Mesenteric fat pad (tissue), 1 donor: ENCODE results near the gene NOC2L. TPM values are rescaled to one million over a fixed set of nuclear protein-coding genes. Genes with fewer than 3 reads are reported as not detected.

ENCODE experiments used
- DNase-seq: peaks from one replicate; pipeline ENCODE4 v3.0.0-alpha.2; 2020; ENCODE audit warnings: low spot score
- total RNA-seq: library from RNA; stranded (reverse); fragmentation: NEBNext Ultra II Directional; extraction: Animal tissue kit (Norgen Biotek cat#: 25700); gene quantifications from one replicate; pipeline ENCODE4 v1.2.1, GENCODE V29; 2021
- donor health status: DM: yes; HTN: yes; CAD: no.

The NOC2L gene
- total RNA-seq, 1 donor from 2014 or later = 49.8 TPM

DNA sequence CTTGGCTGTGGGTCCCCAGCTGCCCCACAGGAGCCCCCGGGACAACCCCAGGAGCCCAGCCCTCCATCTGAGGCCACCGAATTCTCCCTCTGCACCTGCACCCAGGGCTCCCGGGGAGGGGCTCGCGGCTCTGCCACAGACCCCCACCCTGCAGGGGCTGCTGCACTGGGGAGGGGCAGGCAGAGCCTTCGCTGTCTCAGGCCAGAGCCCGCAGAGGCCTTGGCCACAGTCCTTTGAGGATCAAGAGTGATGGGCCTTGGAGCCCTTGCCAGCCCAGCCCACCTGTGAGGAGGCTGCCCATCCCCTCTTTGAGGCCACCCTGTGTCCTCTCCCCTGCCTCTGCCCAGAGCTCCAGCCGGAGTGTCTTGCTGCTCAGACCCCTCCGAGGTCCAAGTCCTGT is 16.3 kb upstream of the NOC2L start:
- DNase-seq = no peak

DNA sequence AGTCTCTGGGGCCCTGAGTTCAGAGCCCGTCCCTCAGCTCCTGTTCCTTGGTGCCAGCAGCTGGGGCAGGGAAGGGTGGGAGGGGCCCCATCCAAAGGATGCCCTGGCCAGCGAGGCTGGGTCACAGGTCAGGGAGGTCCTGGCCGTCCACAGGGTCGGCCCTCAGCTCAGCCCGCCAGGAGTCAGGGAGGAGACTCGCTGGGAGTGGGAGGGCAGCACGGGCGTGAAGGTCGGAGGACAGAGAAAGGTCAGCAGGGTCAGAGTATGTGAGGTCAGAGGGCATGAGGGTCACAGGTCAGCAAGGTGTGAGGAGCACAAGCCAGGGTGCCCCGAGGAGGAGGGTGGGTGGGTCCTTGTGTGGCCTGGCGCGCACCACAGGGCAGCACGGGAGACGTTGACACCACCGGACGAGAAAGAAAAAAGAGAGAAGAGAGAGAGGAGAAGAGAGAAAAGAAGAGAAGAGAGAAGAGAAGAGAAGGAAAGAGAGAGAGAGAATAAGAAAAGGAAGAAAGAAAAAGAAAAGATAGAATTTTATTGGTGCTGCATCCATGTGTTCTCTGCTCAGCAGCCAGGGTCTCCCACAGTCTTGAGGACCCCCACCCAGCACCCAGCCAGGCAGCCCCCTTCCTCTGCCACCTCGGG is 15.8 kb upstream of the NOC2L start:
- DNase-seq = no peak

DNA sequence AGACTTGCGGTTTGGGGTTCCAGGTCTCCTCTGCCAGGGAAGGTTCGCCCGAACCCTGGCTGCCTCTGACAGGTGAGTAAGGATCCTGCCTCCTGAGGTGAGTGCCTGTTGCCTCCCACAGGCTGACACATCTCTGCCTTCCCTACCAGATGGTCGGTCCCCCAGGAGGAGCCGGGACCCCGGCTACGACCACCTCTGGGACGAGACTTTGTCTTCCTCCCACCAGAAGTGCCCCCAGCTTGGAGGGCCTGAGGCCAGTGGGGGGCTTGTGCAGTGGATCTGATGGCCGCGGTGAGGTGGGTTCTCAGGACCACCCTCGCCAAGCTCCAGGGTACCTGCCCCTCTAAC is 15.2 kb upstream of the NOC2L start:
- no peak for DNase-seq

DNA sequence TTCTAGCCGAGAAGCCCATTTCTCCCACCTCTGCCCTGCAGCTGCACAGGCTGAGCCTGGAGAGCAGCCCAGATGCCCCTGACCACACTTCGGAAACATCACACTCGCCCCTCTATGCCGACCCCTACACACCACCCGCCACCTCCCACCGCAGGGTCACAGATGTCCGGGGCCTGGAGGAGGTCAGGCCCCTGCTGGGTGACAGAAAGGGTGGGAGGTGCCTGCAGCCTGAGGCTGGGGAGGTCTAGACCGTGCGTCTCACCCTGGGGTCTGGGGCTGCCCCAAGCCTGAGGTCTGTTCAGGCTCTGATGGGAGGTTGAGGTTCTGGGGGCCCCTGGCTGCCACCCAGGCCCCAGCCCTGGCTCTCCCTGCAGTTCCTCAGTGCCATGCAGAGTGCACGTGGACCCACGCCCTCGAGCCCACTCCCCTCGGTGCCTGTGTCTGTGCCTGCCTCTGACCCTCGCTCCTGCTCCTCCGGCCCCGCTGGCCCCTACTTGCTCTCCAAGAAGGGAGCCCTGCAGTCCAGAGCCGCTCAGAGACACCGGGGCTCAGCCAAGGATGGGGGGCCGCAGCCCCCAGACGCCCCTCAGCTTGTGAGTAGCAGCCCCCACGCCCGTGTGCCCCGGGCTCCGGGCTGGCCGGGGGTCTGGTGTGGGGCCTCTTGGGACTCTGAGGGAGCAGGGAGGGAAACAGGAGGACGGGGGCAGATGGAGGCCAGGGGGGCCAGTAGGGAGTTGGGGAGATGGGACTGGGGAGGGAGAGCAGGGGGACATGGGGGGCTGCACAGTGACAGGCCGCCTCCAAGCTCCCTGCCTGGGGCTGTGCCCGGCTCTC is 14.6 kb upstream of the NOC2L start:
- DNase-seq = no peak

DNA sequence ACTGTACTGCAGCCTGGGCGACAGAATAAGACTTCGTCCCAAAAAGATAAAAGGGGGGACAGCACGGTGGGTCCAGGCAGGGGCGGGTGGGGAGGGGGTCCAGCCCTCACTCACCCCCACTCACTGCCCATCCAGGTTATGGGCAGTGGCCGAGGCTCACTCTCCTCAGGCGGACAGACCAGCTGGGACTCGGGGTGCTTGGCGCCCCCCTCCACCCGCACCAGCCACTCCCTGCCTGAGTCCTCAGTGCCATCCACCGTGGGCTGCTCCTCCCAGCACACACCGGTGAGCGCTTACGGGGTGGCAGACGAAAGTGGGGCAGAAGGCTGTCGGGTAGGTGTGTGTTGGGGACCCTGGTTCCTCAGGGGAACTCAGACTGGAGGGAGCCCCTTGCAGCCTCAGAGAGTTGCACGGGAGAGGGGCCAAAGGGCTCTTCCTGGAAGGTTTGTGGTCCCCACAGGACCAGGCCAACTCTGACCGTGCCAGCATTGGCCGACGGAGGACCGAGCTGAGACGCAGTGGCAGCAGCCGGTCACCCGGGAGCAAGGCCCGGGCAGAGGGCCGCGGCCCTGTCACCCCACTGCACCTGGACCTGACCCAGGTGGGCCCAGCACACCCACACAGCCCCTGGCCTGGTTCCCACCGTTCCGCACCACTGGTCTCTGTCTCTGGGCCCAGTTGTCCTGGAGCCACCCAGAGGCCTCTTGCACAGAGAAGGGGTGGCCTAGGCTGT is 13.8 kb upstream of the NOC2L start:
- no peak for DNase-seq

DNA sequence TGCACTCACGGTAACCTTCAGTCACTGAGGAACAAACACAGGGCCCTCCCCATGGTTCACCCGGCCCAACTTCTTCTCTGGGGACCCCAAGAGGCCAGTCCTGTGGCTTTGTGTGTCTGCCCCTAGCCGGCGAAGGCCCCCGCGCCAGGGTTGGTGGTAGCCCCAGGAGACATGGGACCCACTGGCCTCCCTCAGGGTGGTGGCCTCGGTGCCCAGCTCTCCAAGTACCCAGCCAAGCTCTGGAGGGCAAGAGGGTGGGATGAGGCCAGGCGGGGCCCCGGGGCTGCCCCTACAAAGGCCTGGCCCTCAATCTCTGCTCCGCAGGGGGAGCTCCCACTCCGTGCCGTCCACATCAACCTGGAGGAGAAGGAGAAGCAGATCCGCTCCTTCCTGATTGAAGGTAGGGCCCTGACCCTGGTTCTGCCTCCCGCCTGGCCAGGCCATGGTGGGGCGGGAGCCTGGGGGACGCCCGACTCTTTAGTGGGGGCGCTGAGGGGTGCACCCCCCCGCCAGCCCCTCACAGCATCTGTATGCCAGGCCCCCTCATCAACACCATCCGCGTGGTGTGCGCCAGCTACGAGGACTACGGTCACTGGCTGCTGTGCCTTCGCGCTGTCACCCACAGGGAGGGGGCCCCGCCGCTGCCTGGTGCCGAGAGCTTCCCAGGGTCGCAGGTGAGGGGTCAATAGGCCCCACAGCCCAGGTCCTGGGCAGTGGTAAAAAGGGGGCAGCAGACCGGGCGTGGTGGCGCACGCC is 12.9 kb upstream of the NOC2L start:
- no peak for DNase-seq

DNA sequence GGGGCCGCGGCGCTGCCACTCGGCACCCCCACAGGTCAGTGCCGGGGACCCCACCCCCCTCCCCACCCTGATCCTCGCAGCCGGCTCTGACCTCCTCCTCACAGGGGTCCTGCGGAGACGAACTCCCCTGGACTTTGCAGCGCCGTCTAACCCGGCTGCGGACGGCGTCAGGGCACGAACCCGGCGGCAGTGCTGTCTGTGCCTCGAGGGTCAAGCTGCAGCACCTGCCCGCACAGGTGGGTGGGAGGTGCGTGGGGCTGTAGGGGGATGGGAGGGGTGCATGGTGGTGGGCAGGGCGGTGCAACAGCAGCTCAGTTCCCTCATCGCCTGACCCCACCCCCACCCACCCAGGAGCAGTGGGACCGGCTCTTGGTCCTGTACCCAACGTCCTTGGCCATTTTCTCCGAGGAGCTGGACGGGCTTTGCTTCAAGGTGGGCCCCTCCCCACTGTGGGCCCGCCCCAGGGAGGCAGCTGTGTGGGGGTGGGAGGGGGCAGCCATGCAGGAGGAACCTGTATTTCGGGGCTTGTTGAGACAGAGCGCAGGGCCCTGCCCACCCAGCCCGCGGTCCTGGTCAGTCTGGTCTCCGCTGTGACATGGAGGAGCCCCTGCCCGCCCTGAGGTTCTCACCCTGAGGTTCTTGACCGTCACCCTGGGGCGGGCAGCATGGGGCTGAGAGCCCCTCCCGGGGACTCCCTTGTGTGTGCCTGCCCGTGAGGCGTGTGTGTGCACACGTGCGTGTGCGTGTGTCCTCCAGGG is 12.1 kb upstream of the NOC2L start:
- no peak for DNase-seq

DNA sequence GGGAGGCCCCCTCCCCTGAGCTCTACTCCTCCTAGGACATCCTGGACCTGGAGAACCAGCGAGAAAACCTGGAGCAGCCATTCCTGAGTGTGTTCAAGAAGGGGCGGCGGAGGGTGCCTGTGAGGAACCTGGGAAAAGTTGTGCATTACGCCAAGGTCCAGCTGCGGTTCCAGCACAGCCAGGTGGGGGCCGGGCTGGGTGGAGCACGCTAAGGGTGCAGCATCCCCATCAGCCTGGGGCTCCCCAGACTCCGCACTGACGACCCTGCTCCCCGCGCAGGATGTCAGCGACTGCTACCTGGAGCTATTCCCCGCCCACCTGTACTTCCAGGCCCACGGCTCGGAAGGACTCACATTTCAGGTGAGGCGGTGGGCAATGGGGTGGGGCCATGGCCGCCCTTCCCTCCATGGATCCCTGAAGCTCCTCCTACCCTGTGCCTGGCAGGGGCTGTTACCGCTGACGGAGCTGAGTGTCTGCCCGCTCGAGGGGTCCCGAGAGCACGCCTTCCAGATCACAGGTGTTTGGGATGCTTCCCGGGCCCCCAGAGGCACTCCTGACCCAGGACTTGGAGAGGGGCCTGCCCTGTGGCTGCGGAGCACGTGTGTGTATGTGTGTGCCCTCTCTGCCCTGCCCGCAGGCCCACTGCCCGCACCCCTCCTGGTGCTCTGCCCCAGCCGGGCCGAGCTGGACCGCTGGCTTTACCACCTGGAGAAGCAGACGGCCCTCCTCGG is 11.4 kb upstream of the NOC2L start:
- no peak for DNase-seq

DNA sequence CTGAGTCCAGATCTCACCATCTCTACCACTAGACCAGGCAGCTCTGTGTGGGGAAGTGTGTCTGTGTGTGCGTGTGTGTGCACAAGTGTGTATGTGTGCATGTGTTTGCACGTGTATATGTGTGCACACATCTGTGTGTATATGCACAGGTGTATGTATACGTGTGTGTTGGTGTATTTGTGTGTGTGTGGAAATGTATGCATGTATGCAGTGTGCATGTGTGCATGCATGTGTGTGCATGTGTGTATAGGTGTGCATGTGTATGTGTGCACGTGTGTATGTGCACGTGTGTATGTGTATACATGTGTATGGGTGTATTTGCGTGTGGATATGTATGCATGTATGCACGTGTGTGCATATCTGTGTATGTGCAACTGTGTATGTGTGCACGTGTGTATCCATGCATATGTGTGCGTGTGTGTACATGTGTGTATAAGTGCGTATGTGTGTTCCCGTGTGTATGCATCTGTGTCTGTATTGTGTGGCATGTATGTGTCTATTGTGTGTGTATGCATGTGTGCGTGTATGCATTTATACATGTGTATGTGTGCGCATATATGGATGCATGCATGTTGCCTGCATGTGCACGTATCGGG is 10.3 kb upstream of the NOC2L start:
- DNase-seq = no peak

DNA sequence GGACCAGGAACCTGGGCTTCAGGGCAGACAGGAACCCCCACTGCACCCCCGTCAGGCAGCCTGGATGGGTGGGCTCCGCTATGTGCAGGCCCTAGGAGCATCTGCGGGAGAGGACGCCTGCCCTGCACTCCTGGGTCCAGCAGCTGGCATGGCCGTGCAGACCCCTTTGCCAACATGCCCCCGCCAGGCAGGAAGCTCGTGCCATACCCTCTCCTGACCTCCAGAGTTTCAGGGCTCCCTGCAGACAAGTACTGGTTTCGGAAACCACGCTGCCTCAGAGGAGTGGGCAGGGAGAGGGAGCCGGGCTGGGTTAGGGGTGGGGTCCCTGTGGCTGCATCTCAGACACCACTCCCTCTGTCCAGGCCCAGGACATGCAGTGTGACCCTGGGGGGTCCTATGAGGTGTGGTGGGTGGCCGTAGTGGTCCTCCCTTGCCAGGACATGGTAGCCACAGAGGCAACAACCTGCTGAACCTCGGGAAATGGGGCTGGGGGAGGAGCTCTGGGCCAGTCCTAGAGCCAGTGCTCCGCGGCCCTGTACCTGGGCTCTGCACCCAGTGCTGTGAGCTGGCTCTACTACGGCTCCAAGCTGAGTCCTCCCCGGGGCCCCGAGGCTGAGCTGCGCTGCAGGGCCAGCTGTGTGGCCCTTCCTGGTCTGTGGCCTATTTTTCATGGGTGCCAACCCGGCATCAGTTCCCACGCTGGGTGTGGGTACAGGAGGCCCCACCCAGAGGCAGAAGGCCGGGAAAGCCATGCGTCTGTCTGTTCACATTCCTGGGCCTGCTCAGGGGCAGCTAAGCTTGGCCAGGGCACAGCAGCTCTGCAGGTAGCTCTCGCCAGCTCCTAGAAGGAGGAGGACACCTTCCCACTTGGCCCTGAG is 8.6 kb upstream of the NOC2L start:
- DNase-seq = no peak

DNA sequence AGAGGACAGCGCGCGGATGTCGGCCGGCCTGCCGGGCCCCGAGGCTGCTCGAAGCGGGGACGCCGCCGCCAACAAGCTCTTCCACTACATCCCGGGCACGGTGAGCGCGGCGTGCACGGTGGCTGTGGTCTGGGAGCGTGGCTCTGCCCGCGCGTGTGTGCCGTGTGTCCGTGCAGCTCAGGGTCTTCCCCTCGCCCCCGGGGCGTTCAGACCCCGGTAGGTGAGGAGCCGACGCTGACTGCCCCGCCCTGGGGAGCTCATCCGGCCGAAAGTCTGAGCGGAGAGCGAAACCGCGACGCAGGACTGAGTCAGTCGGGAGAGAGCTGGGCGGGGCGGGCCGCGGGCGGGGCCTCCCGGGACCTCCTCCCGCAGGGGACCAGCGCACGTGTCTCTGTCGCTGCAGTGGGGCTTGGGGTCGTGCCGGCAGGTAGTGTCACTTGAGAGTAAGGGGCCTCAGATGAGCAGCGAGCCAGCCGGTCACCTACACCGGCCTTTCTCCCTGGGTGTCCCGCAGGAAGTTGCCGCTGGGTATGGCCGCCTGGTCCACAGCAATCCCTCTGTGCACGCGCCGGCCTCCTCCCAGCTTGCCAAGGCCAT is 7.7 kb upstream of the NOC2L start:
- peak; percentile 95 for DNase-seq

DNA sequence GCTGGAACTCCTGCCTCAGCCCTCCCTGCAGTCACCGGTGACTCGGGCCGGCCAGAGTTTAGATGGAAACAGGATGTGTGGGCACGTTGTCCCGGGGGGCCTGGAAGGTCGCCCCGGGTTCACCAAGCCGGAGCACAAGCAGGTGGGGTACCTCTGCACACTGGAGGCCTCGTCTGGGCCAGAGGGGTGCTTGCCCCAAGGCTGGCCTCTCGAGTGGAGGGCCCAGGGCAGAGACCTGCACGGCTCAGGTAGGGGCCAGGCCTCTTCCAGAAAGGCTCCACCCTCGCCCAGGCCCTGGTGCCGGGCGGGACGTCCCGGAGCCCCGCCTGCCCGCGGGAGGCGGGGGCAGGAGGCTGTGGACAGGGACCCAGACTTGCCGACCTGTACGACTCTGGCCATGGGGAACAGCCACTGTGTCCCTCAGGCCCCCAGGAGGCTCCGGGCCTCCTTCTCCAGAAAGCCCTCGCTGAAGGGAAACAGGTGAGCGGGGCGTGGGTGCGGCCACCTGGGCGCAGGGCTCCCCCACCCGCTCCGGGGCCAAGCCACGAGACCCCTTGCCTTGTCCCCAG is 7.2 kb upstream of the NOC2L start, which contains the start of gene PLEKHN1:
Gene PLEKHN1 (plus strand): TSS at position 348 of the 569 bp plus-strand sequence. CDS start 50 bp downstream, at position 398.
- DNase-seq = no peak

DNA sequence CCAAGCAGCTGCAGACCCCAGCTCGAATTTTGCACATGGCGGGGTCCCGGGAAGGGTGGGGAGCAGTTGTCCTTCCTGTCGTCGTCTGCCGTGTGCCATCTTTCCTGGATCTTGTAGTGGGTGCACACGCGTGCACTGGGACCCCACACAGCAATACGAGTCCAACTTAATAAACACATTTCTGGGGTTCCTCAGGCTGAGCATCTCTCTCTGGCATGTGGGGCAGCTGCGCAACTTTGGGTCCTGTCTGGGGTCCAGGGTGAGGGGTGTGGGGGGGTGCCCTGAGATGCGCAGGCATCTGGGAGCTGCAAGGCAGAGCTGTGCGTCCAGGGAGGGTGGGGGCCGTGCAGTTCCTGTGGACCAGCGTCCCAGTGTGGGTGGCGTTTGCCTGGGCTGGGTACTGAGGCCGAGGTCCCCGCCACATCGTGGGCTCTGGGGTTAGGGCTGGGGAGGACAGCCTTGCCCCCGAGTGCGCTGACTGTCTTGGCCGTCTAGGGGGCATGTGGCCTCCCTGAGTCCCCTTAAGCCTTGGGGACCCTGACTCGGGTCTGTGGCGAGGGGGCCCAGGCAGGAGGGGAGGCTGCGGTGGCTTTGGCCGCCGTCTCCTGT is 6.6 kb upstream of the NOC2L start:
- no peak for DNase-seq

DNA sequence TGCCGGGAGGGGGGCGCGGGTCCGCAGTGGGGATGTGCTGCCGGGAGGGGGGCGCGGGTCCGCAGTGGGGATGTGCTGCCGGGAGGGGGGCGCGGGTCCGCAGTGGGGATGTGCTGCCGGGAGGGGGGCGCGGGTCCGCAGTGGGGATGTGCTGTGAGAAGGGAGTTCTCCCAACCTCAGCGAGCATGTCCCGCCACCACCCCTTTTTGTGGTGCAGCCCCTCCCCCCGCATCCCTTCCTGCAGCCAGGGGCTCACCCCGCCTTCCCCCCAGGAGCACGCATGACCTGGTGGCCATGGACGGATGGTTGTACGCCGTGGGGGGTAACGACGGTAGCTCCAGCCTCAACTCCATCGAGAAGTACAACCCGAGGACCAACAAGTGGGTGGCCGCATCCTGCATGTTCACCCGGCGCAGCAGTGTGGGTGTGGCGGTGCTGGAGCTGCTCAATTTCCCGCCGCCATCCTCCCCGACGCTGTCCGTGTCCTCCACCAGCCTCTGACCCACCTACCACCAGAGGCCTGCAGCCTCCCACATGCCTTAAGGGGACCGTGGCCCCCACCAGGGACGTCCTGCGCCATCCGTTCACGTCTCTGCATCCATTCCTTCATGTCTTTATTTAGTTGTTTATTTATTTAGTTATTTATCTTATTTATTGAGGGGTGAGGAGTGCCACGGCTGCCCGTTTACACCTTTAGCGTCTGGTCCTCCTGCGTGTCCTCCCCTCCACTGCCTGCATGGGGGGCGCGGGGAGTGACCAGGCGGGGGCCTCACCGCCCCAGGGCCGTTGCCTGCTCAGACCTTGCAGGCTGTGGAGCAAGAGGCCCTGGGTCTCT is 5.9 kb upstream of the NOC2L start:
- no peak for DNase-seq

DNA sequence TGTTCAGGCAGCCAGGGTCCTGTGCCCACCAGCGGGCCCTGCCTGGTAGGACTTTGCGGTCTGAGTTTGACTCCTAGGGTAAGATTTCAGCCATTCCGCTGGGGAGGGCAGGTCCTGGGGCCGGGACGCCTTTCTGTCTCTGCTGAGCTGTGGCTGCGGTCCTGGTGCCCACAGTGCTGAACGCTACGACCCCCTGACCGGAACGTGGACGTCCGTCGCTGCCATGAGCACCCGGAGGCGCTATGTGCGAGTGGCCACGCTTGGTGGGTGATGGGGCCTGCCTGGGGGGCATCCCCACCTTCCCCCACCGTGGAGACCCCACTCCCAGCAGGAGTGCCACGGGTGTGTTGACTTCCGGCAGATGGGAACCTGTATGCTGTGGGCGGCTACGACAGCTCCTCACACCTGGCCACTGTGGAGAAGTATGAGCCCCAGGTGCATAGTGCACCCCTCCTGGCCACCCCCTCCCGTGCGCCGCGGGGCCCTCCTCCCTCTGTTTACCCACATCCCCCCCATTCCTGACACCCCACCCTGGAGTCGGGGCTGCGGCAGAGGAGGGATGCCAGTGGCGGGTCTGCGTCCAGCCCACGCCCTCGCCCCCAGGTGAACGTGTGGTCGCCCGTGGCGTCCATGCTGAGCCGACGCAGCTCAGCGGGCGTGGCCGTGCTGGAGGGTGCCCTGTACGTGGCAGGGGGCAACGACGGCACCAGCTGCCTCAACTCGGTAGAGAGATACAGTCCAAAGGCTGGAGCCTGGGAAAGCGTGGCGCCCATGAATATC is 4.9 kb upstream of the NOC2L start:
- no peak for DNase-seq

DNA sequence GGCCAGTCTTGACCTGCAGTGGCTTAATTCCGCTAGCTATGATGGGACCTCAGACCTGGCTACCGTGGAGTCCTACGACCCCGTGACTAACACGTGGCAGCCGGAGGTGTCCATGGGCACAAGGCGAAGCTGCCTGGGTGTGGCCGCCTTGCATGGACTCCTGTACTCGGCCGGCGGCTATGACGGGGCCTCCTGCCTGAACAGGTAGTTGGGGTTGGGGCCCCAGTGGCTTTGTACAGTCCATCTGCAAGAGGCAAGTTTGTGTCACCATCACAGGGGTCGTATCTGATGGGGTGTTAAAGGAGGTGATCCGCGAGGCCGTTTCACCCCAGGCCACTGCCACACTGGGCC is 4.2 kb upstream of the NOC2L start:
- no peak for DNase-seq
